HEK293 (cell line): ENCODE measurements around the gene MCEMP1.

Source experiments
- CTCF ChIA-PET: fragments of 350-600 bp; formaldehyde crosslinking; extraction: SDS; loops from one replicate; lab custom pipeline; 2021; ENCODE audit warnings: antibody characterized with exemption; lab: Yijun Ruan, JAX
- POLR2A ChIA-PET: fragments of 300-600 bp; formaldehyde crosslinking; extraction: SDS; loops from one replicate; lab custom pipeline; 2020; ENCODE audit warnings: antibody characterized with exemption, inconsistent platforms; lab: Yijun Ruan, JAX
- H3K27ac ChIP-seq: fragments of 200-500 bp; sonication (Bioruptor generic); 2 replicates; pipeline ENCODE4 v1.5.1; 2014; ENCODE audit warnings: low read depth, low read length, control low read depth, inconsistent platforms; ENCODE audit errors: extremely low read depth
- H3K36me3 ChIP-seq, 2 experiments: fragments of 200-500 bp in 1 of 2; sonication (Bioruptor generic) in 1 of 2; 1 replicate in 1 of 2; 2 replicates in 1 of 2; pipeline ENCODE4 v1.5.1; 2014 to 2017; ENCODE audit warnings: inconsistent platforms in 2 of 2, low read length in 2 of 2; ENCODE audit not compliant: control insufficient read depth in 2 of 2, insufficient read depth in 1 of 2
- H3K4me1 ChIP-seq: fragments of 200-500 bp; sonication (Bioruptor generic); 2 replicates; pipeline ENCODE4 v1.5.1; 2014; ENCODE audit warnings: mild to moderate bottlenecking, low read length, inconsistent platforms; ENCODE audit not compliant: control insufficient read depth, insufficient read depth
- H3K4me3 ChIP-seq: 2 replicates; pipeline ENCODE4 v1.5.1; 2011; ENCODE audit warnings: low read depth, mild to moderate bottlenecking, control low read depth, low read length, moderate library complexity
- H3K9me3 ChIP-seq: fragments of 200-500 bp; sonication (Bioruptor generic); 2 replicates; pipeline ENCODE4 v1.5.1; 2014; ENCODE audit warnings: low read depth, low read length, inconsistent platforms; ENCODE audit not compliant: control insufficient read depth, insufficient read depth
- KLF1 ChIP-seq: fragments of 450-650 bp; formaldehyde crosslinking; IDR thresholded peaks from 2 replicates; pipeline ENCODE4 v1.5.1; 2016; ENCODE audit warnings: missing biosample characterization, missing genetic modification characterization
- KLF10 ChIP-seq: fragments of 450-650 bp; IDR thresholded peaks from 2 replicates; pipeline ENCODE4 v1.5.1; 2018; ENCODE audit warnings: missing biosample characterization, mild to moderate bottlenecking, missing genetic modification characterization
- PATZ1 ChIP-seq: fragments of 450-650 bp; formaldehyde crosslinking; IDR thresholded peaks from 2 replicates; pipeline ENCODE4 v1.5.1; 2016; ENCODE audit warnings: missing biosample characterization, missing genetic modification characterization
- SP3 ChIP-seq: fragments of 450-650 bp; formaldehyde crosslinking; IDR thresholded peaks from 2 replicates; pipeline ENCODE4 v1.5.1; 2016; ENCODE audit warnings: missing biosample characterization, missing genetic modification characterization
- ZBTB11 ChIP-seq: fragments of 450-650 bp; formaldehyde crosslinking; conservative IDR thresholded peaks from 2 replicates; pipeline ENCODE4 v1.5.1; 2016; ENCODE audit warnings: low read depth, missing biosample characterization, missing genetic modification characterization
- ZBTB17 ChIP-seq: fragments of 450-650 bp; formaldehyde crosslinking; IDR thresholded peaks from 2 replicates; pipeline ENCODE4 v1.5.1; 2016; ENCODE audit warnings: missing biosample characterization, missing genetic modification characterization
- ZBTB20 ChIP-seq: fragments of 450-650 bp; formaldehyde crosslinking; IDR thresholded peaks from 2 replicates; pipeline ENCODE4 v1.5.1; 2016; ENCODE audit warnings: missing biosample characterization, missing genetic modification characterization
- ZBTB26 ChIP-seq: fragments of 450-650 bp; formaldehyde crosslinking; optimal IDR thresholded peaks from 2 replicates; pipeline ENCODE3; 2016; ENCODE audit warnings: missing biosample characterization, mild to moderate bottlenecking, missing genetic modification characterization
- ZBTB8A ChIP-seq: fragments of 450-650 bp; formaldehyde crosslinking; IDR thresholded peaks from 2 replicates; pipeline ENCODE4 v1.5.1; 2016; ENCODE audit warnings: missing biosample characterization, missing genetic modification characterization
- ZEB2 ChIP-seq: fragments of 450-650 bp; formaldehyde crosslinking; IDR thresholded peaks from 2 replicates; pipeline ENCODE4 v1.5.1; 2016; ENCODE audit warnings: missing biosample characterization, missing genetic modification characterization
- ZFHX2 ChIP-seq: fragments of 450-650 bp; formaldehyde crosslinking; conservative IDR thresholded peaks from 2 replicates; pipeline ENCODE4 v1.5.1; 2016; ENCODE audit warnings: missing biosample characterization, missing genetic modification characterization
- ZFP3 ChIP-seq: fragments of 450-650 bp; formaldehyde crosslinking; IDR thresholded peaks from 2 replicates; pipeline ENCODE4 v1.5.1; 2016; ENCODE audit warnings: low read depth, missing biosample characterization, missing genetic modification characterization
- ZNF16 ChIP-seq: fragments of 450-650 bp; formaldehyde crosslinking; IDR thresholded peaks from 2 replicates; pipeline ENCODE4 v1.5.1; 2016; ENCODE audit warnings: low read depth, missing biosample characterization, missing genetic modification characterization
- ZNF302 ChIP-seq: fragments of 450-650 bp; formaldehyde crosslinking; IDR thresholded peaks from 2 replicates; pipeline ENCODE4 v1.5.1; 2016; ENCODE audit warnings: missing biosample characterization, missing genetic modification characterization, low read depth
- ZNF585B ChIP-seq: fragments of 450-650 bp; formaldehyde crosslinking; IDR thresholded peaks from 2 replicates; pipeline ENCODE4 v1.5.1; 2016; ENCODE audit warnings: missing biosample characterization, missing genetic modification characterization
- ZNF623 ChIP-seq: fragments of 450-650 bp; formaldehyde crosslinking; IDR thresholded peaks from 2 replicates; pipeline ENCODE4 v1.5.1; 2016; ENCODE audit warnings: missing biosample characterization, missing genetic modification characterization
- ZNF654 ChIP-seq: fragments of 450-650 bp; formaldehyde crosslinking; IDR thresholded peaks from 2 replicates; pipeline ENCODE4 v1.5.1; 2016; ENCODE audit warnings: low read depth, missing biosample characterization, missing genetic modification characterization
- ZNF843 ChIP-seq: fragments of 450-650 bp; formaldehyde crosslinking; IDR thresholded peaks from 2 replicates; pipeline ENCODE4 v1.5.1; 2016; ENCODE audit warnings: missing biosample characterization, missing genetic modification characterization
- TF ChIP-seq, protein P1 (sequence below): fragments of 450-650 bp; formaldehyde crosslinking; IDR thresholded peaks from 2 replicates; pipeline ENCODE4 v1.5.1; 2016; ENCODE audit warnings: missing biosample characterization, missing genetic modification characterization
- TF ChIP-seq, protein P2 (sequence below): fragments of 450-650 bp; formaldehyde crosslinking; IDR thresholded peaks from 2 replicates; pipeline ENCODE4 v1.5.1; 2016; ENCODE audit warnings: missing biosample characterization, missing genetic modification characterization
- TF ChIP-seq, protein P3 (sequence below): fragments of 450-650 bp; formaldehyde crosslinking; IDR thresholded peaks from 2 replicates; pipeline ENCODE4; 2016; ENCODE audit warnings: missing biosample characterization, missing genetic modification characterization

MCEMP1 gene

DNA sequence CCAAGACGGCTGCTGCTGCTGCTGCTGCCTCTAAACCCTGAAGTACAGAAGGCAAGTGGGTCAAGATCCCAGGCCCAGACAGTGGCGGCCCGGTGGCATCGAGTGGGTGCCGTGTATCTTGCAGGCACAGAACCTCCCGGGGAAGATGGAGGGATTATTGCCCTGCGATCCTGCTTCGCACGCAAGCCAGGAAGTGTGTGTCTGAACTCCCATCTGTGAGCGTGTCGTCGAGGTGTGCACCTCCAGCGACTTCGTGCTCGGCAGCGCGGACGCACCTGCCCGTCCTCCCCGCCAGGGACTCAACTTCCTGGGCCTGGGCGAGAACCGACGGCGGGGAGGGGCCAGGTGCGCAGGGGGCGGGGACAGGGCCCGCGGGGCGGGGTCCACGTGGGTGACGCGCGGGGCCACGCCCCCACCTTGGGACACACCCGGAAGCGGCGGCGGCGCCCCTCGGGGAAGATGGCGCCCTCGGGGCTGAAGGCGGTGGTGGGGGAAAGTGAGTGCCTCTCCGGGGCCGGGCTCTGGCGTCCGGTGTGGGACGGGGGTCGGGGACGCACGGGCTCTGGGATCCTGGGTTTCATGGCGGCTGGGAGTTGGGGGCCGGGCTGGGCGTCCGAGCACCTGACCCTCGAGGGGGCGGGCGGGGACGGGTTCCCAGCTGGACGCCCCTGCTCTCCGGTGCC is 40.1 kb upstream of the MCEMP1 start, which contains the start of gene STXBP2:
STXBP2 (plus strand) TSS at position 420 of the 683 bp plus-strand sequence; CDS start at position 460, 40 bp downstream.
- CTCF ChIA-PET, result interaction anchor here (0.5 to 2.0 kb wide), 3 partner anchors 44 to 68 kb away, joined by 3 to 7 read pairs (median 5); partner anchors contain the start of gene TRAPPC5
- Histone ChIP-seq H3K9me3 (no peaks in the 10 kb centered on the region), H3K4me1 (no peaks in the 10 kb centered on the region), H3K27ac (peak within 1 kb of the TSS; percentile 29; the same call in 1 of the 2 replicates), H3K36me3 (peaks cover 7 to 15% of the 10 kb centered on the region in 2 experiments; a peak in 2 of 3 replicates), H3K4me3 (peak within 1 kb of the TSS; percentile 83)
- POLR2A ChIA-PET, result interaction anchor here (1.4 kb wide), 2 partner anchors 7 to 13 kb away, joined by 6 to 7 read pairs; partner anchors contain the start of genes PET100 and XAB2
- TF ChIP-seq ZBTB26 (tag by site-specific recombination), result peak; percentile 37
- TF ChIP-seq ZFP3 (tag by site-specific recombination), result no peak
- no peak for TF ChIP-seq ZNF654 (tag by site-specific recombination)
- TF ChIP-seq PATZ1 (tag by site-specific recombination), result peak; percentile 72; the same call in 1 of the 2 replicates
- TF ChIP-seq ZFHX2 (tag by site-specific recombination), result peak; percentile 35
- TF ChIP-seq, protein P1, sequence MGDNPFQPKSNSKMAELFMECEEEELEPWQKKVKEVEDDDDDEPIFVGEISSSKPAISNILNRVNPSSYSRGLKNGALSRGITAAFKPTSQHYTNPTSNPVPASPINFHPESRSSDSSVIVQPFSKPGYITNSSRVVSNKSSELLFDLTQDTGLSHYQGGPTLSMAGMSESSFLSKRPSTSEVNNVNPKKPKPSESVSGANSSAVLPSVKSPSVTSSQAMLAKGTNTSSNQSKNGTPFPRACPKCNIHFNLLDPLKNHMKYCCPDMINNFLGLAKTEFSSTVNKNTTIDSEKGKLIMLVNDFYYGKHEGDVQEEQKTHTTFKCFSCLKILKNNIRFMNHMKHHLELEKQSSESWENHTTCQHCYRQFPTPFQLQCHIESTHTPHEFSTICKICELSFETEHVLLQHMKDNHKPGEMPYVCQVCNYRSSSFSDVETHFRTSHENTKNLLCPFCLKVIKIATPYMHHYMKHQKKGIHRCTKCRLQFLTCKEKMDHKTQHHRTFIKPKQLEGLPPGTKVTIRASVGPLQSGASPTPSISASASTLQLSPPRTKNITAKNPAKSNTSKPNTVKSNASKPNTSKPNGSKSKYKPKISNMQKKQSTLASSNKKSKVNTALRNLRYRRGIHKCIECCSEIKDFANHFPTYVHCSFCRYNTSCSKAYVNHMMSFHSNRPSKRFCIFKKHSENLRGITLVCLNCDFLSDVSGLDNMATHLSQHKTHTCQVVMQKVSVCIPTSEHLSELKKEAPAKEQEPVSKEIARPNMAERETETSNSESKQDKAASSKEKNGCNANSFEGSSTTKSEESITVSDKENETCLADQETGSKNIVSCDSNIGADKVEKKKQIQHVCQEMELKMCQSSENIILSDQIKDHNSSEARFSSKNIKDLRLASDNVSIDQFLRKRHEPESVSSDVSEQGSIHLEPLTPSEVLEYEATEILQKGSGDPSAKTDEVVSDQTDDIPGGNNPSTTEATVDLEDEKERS, result no peak
- peak; percentile 31; the same call in 1 of the 2 replicates for TF ChIP-seq ZEB2 (tag by site-specific recombination)
- TF ChIP-seq KLF1, result peak; percentile 57; the same call in 1 of the 2 replicates
- no peak for TF ChIP-seq ZNF16
- TF ChIP-seq, protein P2, sequence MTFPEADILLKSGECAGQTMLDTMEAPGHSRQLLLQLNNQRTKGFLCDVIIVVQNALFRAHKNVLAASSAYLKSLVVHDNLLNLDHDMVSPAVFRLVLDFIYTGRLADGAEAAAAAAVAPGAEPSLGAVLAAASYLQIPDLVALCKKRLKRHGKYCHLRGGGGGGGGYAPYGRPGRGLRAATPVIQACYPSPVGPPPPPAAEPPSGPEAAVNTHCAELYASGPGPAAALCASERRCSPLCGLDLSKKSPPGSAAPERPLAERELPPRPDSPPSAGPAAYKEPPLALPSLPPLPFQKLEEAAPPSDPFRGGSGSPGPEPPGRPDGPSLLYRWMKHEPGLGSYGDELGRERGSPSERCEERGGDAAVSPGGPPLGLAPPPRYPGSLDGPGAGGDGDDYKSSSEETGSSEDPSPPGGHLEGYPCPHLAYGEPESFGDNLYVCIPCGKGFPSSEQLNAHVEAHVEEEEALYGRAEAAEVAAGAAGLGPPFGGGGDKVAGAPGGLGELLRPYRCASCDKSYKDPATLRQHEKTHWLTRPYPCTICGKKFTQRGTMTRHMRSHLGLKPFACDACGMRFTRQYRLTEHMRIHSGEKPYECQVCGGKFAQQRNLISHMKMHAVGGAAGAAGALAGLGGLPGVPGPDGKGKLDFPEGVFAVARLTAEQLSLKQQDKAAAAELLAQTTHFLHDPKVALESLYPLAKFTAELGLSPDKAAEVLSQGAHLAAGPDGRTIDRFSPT (tag by site-specific recombination), result no peak
- TF ChIP-seq ZBTB8A (tag by site-specific recombination), result peak; percentile 48; the same call in 1 of the 2 replicates
- TF ChIP-seq ZNF623 (tag by site-specific recombination), result 0 out of 2 replicates have a peak, but pooled peaks have one; percentile 7
- no peak for TF ChIP-seq ZNF302 (tag by site-specific recombination)
- TF ChIP-seq ZBTB20 (tag by site-specific recombination), result 0 out of 2 replicates have a peak, but pooled peaks have one; percentile 30
- TF ChIP-seq SP3 (tag by site-specific recombination), result peak; percentile 82
- 0 out of 2 replicates have a peak, but pooled peaks have one; percentile 18 for TF ChIP-seq ZNF843 (tag by site-specific recombination)
- no peak for TF ChIP-seq ZNF585B (tag by site-specific recombination)
- TF ChIP-seq KLF10 (tag by site-specific recombination), result peak; percentile 58; the same call in 1 of the 2 replicates
- TF ChIP-seq ZBTB11 (tag by site-specific recombination), result peak; percentile 26; the same call in 1 of the 2 replicates
- TF ChIP-seq ZBTB17 (tag by site-specific recombination), result peak; percentile 99
- TF ChIP-seq, protein P3, sequence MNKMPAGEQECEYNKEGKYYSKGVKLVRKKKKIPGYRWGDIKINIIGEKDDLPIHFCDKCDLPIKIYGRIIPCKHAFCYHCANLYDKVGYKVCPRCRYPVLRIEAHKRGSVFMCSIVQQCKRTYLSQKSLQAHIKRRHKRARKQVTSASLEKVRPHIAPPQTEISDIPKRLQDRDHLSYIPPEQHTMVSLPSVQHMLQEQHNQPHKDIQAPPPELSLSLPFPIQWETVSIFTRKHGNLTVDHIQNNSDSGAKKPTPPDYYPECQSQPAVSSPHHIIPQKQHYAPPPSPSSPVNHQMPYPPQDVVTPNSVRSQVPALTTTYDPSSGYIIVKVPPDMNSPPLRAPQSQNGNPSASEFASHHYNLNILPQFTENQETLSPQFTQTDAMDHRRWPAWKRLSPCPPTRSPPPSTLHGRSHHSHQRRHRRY (tag by site-specific recombination), result no peak
